Measurements from ENCODE around the gene QPCTL. TPM values are rescaled to one million over a fixed set of nuclear protein-coding genes. Genes with fewer than 3 reads are reported as not detected.

The QPCTL gene
- total and polyA plus RNA-seq, 2 of the 13 experiments (the other 11 are each of a cell fraction or from before 2014, with no cell fraction given): 16.0 to 19.1 TPM

DNA sequence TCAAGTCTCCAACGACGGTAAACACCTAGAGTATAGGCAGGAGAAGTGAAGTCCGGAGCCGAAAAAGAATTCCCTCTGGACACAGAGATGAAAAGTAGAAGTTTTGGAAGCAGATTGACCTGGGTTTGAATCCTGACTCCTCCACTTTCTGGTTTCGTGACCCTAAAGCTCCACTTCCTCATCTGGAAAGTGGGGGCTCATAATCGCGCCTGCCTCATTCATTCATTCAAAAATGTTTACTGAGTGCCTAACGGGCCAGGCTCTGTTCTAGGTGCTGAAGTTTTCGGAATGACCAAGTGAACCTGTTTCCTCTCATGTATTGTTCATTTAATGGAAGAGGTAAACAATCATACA lies 46.1 kb upstream of the QPCTL start:
- no peak for TF ChIP-seq KLF13 (CRISPR knock-in tag; IDR thresholded peaks at IDR 0.05)
- TF ChIP-seq, protein P1, sequence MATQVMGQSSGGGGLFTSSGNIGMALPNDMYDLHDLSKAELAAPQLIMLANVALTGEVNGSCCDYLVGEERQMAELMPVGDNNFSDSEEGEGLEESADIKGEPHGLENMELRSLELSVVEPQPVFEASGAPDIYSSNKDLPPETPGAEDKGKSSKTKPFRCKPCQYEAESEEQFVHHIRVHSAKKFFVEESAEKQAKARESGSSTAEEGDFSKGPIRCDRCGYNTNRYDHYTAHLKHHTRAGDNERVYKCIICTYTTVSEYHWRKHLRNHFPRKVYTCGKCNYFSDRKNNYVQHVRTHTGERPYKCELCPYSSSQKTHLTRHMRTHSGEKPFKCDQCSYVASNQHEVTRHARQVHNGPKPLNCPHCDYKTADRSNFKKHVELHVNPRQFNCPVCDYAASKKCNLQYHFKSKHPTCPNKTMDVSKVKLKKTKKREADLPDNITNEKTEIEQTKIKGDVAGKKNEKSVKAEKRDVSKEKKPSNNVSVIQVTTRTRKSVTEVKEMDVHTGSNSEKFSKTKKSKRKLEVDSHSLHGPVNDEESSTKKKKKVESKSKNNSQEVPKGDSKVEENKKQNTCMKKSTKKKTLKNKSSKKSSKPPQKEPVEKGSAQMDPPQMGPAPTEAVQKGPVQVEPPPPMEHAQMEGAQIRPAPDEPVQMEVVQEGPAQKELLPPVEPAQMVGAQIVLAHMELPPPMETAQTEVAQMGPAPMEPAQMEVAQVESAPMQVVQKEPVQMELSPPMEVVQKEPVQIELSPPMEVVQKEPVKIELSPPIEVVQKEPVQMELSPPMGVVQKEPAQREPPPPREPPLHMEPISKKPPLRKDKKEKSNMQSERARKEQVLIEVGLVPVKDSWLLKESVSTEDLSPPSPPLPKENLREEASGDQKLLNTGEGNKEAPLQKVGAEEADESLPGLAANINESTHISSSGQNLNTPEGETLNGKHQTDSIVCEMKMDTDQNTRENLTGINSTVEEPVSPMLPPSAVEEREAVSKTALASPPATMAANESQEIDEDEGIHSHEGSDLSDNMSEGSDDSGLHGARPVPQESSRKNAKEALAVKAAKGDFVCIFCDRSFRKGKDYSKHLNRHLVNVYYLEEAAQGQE (IDR thresholded peaks at IDR 0.05; ENCODE audit: borderline replicate concordance in 1 of 2, low read depth in 1 of 2, low read length in 2 of 2): peak in 1 of 2 experiments; percentile 73; a peak in 2 of 4 replicates
- TF ChIP-seq SNAI1 (CRISPR knock-in tag; IDR thresholded peaks at IDR 0.05; ENCODE audit: borderline replicate concordance): no peak
- TF ChIP-seq ZNF24 (IDR thresholded peaks at IDR 0.05): peak; percentile 35; the same call in 1 of the 2 replicates
- H3K9me3 ChIP-seq (ENCODE audit: low read length): no peaks in the 10 kb centered on the region
- ATAC-seq (no peak), DNase-seq (ENCODE audit: low spot score) (no peak), FAIRE-seq (no peak)
- H2AFZ ChIP-seq (ENCODE audit: low read length): no peak overlapping the region
- H3K4me1 ChIP-seq (ENCODE audit: insufficient read depth, low read length): peaks cover 40% of the 10 kb centered on the region
- intact Hi-C loops (cut with micrococcal nuclease; ENCODE audit: unreplicated experiment) (loop anchor here (1.0 kb wide), 1 partner anchor 56 kb away; no protein-coding TSS in a partner anchor), in situ Hi-C loops (cut with HindIII; ENCODE audit: extremely low pct_ligation_motif_present, low pct_unique_long_range_greater_than_20kb) (no loop called here)
- H3K36me3 ChIP-seq (replicated peaks in 1 of 2; ENCODE audit: control insufficient read depth in 1 of 2, insufficient read depth in 2 of 2, low read length in 2 of 2): no peaks in the 10 kb centered on the region
- 25% methylated on average over 8 of the region's 9 CpGs for WGBS (ENCODE audit: low lambda C conversion rate)
- H3K27me3 ChIP-seq (ENCODE audit: control insufficient read depth in 1 of 2, insufficient read depth in 2 of 2, low read length in 2 of 2): peaks cover 0 to 11% of the 10 kb centered on the region in 2 experiments; a peak in 2 of 5 replicates
- no TSS peak for BruUV-seq (replicated peaks)
- H3K79me2 ChIP-seq (ENCODE audit: insufficient read depth, low read length): no peaks in the 10 kb centered on the region
- H3K4me2 ChIP-seq (ENCODE audit: low read depth, low read length): peak overlapping the region; percentile 56
- H3K4me3 ChIP-seq (replicated peaks in 1 of 3; ENCODE audit: insufficient read depth in 1 of 3, low read depth in 2 of 3, low read length in 3 of 3): no peak overlapping the region
- no peak overlapping the region for H3K27ac ChIP-seq (ENCODE audit: extremely low read length, insufficient read depth, low read length)
- ChIA-PET POLR2A (no interaction called here), CTCF (ENCODE audit: low intra/inter-chr PET ratio, low total read pairs) (no interaction called here)
- no peak overlapping the region for H3K9ac ChIP-seq (ENCODE audit: insufficient read depth, low read depth, low read length)
- H4K20me1 ChIP-seq (ENCODE audit: insufficient read depth, low read length): no peaks in the 10 kb centered on the region

DNA sequence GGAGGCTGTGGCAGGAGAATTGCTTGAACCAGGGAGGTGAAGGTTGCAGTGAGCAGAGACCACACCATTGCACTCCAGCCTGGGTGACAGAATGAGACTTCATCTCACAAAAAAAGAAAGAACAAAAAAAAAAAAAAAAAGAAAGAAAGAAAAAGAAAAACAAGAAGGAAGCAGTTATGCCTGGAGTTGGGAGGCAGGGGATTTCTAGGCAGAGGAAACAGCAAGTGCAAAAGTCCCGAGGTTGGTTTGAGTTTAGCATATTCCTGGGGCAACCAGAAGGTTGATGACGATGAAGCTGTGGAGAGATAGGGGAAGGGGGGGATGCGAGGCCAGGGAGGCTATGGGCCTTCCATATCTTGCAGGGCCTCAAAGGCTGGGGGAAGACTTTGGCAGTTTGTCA lies 41.7 kb upstream of the QPCTL start:
- H3K27ac ChIP-seq (ENCODE audit: extremely low read length, insufficient read depth, low read length): no peak overlapping the region
- H2AFZ ChIP-seq (ENCODE audit: low read length): no peak overlapping the region
- no peak for DNase-seq (ENCODE audit: low spot score)
- no TSS peak for BruUV-seq (replicated peaks)
- no peaks in the 10 kb centered on the region for H3K36me3 ChIP-seq (replicated peaks in 1 of 2; ENCODE audit: control insufficient read depth in 1 of 2, insufficient read depth in 2 of 2, low read length in 2 of 2)
- 25% methylated on average over 3 of the region's 3 CpGs for WGBS (ENCODE audit: low lambda C conversion rate)
- no peaks in the 10 kb centered on the region for H3K79me2 ChIP-seq (ENCODE audit: insufficient read depth, low read length)
- ChIA-PET POLR2A (interaction anchor here (1.8 kb wide), 1 partner anchor 9 kb away, joined by 4 read pairs; no protein-coding TSS in a partner anchor), CTCF (ENCODE audit: low intra/inter-chr PET ratio, low total read pairs) (no interaction called here)
- no peak overlapping the region for H3K4me3 ChIP-seq (replicated peaks in 1 of 3; ENCODE audit: insufficient read depth in 1 of 3, low read depth in 2 of 3, low read length in 3 of 3)
- no peak for ATAC-seq
- intact Hi-C loops (cut with micrococcal nuclease; ENCODE audit: unreplicated experiment) (no loop called here), in situ Hi-C loops (cut with HindIII; ENCODE audit: extremely low pct_ligation_motif_present, low pct_unique_long_range_greater_than_20kb) (no loop called here)
- H3K4me1 ChIP-seq (ENCODE audit: insufficient read depth, low read length): peaks cover 9% of the 10 kb centered on the region
- no peaks in the 10 kb centered on the region for H3K9me3 ChIP-seq (ENCODE audit: low read length)
- H3K4me2 ChIP-seq (ENCODE audit: low read depth, low read length): no peak overlapping the region
- FAIRE-seq: no peak
- H3K9ac ChIP-seq (ENCODE audit: insufficient read depth, low read depth, low read length): no peak overlapping the region
- peaks cover 0 to 3% of the 10 kb centered on the region in 2 experiments; a peak in 1 of 5 replicates for H3K27me3 ChIP-seq (ENCODE audit: control insufficient read depth in 1 of 2, insufficient read depth in 2 of 2, low read length in 2 of 2)
- no peaks in the 10 kb centered on the region for H4K20me1 ChIP-seq (ENCODE audit: insufficient read depth, low read length)
- no peak for TF ChIP-seq ZFP91 (CRISPR knock-in tag; IDR thresholded peaks at IDR 0.05; ENCODE audit: borderline replicate concordance)
- TF ChIP-seq CEBPB (IDR thresholded peaks at IDR 0.05; ENCODE audit: borderline replicate concordance, low read depth, low read length): no peak
- TF ChIP-seq ZSCAN30 (CRISPR knock-in tag; IDR thresholded peaks at IDR 0.05): no peak
- no peak for TF ChIP-seq ZNF20 (CRISPR knock-in tag; IDR thresholded peaks at IDR 0.05)
- TF ChIP-seq ZNF292 (CRISPR knock-in tag; IDR thresholded peaks at IDR 0.05; ENCODE audit: borderline replicate concordance, low read depth): no peak
- TF ChIP-seq ZNF264 (CRISPR knock-in tag; IDR thresholded peaks at IDR 0.05): no peak
- TF ChIP-seq, protein P2, sequence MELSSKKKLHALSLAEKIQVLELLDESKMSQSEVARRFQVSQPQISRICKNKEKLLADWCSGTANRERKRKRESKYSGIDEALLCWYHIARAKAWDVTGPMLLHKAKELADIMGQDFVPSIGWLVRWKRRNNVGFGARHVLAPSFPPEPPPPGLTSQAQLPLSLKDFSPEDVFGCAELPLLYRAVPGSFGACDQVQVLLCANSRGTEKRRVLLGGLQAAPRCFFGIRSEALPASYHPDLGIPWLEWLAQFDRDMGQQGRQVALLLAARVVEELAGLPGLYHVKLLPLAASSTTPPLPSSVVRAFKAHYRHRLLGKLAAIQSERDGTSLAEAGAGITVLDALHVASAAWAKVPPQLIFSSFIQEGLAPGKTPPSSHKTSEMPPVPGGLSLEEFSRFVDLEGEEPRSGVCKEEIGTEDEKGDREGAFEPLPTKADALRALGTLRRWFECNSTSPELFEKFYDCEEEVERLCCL (CRISPR knock-in tag; IDR thresholded peaks at IDR 0.05; ENCODE audit: borderline replicate concordance): no peak
